EH (cell line): Measurements from ENCODE around the gene MRNIP.
"Not testable (repeated sequence)": the region's sequence is repeated elsewhere in the genome, so short reads cannot be mapped to it uniquely, and the experiment has no call there.

Source experiments
- DNase-seq: peaks from one replicate; pipeline ENCODE4 v3.0.0-alpha.2; 2015; ENCODE audit warnings: low read depth

The MRNIP gene

DNA sequence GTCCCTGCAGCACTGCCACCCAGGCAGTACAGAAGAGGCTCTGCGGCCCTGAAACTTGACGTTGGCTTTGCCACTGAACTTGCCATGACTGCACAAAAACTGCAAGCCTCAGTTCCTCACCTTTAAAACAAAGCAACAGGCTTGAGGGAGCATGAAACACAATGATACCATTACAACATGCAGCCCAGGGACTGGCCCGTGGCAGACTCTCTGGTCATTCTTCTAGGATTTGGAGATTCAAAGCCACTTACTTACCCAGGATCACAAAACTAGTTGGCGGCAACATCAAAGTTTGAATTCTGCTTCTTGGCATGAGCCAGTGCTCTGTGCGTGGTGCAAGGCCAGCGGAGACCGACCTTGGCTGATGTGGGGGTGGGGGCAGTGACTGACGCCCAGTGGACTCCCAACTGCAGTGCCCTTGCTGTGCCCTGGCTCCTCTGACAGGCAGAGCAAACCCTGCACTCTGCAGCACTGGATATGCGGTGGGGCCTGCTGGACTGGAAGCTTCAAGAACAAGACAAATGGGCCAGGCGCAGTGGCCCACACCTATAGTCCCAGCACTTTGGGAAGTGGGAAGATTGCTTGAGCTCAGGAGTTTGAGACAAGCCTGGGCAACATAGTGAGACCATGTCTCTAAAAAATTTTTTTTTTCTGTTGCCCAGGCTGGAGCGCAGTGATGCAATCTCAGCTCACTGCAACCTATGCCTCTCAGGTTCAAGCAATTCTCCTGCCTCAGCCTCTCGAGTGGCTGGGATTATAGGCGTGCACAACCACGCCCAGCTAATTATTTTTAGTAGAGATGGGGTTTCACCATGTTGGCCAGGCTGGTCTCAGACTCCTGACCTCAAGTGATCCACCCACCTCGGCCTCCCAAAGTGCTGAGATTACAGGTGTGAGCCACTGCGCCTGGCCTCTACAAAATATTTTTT, 19.0 kb downstream of the MRNIP start:
- DNase-seq, result no peak

DNA sequence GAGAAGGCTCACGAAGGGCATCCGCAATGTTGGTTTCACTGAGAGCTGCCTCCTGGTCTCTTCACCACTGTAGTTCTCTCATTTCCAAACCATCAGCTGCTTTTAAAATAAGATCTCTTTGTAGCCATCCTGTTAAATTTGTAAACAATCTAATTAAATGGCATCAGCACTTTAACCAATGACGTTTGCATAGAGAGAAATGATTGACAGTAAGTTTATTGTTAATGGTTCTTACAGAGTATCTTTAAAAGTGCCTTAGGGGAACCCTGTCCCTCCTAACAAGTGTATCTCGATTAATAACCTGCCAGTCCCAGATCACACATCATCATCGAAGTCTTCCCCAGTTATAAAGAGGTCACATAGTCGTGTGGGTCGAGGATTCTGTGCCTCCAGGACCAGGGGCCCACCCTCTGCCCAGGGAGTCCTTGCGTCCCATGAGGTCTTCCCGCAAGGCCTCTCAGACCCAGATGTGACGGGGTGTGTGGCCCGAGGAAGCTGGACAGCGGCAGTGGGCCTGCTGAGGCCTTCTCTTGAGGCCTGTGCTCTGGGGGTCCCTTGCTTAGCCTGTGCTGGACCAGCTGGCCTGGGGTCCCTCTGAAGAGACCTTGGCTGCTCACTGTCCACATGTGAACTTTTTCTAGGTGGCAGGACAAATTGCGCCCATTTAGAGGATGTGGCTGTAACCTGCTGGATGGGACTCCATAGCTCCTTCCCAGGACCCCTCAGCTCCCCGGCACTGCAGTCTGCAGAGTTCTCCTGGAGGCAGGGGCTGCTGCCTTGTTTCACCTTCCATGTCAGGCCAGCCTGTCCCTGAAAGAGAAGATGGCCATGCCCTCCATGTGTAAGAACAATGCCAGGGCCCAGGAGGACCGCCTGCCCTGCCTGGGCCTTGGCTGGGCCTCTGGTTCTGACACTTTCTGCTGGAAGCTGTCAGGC, 21.3 kb downstream of the MRNIP start:
- DNase-seq, result no peak

DNA sequence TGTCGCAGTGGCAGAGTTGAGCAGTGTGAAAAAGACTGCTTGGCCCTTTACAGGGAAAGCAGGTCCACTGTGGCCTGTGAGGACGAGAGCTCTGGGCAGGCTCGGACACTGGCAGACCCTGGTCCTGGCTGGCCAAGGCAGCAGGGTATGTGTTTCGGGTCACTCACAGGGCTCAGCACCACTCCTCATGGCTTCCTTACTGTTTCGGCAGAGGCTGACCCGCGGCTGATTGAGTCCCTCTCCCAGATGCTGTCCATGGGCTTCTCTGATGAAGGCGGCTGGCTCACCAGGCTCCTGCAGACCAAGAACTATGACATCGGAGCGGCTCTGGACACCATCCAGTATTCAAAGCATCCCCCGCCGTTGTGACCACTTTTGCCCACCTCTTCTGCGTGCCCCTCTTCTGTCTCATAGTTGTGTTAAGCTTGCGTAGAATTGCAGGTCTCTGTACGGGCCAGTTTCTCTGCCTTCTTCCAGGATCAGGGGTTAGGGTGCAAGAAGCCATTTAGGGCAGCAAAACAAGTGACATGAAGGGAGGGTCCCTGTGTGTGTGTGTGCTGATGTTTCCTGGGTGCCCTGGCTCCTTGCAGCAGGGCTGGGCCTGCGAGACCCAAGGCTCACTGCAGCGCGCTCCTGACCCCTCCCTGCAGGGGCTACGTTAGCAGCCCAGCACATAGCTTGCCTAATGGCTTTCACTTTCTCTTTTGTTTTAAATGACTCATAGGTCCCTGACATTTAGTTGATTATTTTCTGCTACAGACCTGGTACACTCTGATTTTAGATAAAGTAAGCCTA, 22.2 kb downstream of the MRNIP start:
- DNase-seq, result peak; percentile 43

DNA sequence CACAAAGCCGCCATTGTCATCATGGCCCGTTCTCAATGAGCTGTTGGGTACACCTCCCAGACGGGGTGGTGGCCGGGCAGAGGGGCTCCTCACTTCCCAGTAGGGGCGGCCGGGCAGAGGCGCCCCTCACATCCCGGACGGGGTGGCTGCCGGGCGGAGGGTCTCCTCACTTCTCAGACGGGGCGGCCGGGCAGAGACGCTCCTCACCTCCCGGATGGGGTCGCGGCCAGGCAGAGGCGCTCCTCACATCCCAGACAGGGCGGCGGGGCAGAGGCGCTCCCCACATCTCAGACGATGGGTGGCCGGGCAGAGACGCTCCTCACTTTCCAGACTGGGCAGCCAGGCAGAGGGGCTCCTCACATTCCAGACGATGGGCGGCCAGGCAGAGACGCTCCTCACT, 23.7 kb downstream of the MRNIP start:
- DNase-seq, result not testable (repeated sequence)

DNA sequence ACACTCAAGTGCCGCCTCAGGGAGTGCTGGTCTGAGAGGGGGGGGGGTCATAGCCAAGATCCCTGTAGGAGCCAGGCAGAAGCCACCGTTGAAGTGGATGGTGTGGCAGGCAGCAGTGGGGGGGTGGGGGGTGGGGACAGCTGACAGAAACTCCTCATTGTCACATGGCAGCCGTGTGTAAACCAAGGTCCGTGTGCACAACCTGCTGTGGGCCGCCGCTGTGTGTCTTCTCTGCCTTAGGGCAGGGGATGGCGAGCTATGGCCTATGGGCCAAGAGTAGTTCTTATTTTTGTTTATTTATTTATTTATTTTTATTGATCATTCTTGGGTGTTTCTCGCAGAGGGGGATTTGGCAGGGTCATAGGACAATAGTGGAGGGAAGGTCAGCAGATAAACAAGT, 24.5 kb downstream of the MRNIP start:
- no peak for DNase-seq

DNA sequence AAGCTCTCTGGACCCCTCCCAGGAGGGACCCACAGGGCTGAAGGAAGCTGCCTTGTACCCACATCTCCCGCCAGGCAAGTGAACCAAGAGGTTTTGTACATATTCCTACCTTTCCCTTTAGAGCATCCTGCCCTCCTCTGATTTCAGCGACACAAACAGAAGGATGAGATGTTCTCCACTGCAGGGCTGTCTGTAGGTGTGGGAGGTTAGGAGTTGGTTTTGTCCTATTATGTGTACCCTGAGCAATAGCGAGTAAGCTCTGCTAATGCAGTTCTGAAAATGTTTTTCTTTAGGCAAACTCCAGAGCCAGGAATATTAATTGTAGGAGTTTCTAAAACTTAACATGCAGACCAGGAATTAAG, 24.9 kb downstream of the MRNIP start:
- DNase-seq, result no peak

DNA sequence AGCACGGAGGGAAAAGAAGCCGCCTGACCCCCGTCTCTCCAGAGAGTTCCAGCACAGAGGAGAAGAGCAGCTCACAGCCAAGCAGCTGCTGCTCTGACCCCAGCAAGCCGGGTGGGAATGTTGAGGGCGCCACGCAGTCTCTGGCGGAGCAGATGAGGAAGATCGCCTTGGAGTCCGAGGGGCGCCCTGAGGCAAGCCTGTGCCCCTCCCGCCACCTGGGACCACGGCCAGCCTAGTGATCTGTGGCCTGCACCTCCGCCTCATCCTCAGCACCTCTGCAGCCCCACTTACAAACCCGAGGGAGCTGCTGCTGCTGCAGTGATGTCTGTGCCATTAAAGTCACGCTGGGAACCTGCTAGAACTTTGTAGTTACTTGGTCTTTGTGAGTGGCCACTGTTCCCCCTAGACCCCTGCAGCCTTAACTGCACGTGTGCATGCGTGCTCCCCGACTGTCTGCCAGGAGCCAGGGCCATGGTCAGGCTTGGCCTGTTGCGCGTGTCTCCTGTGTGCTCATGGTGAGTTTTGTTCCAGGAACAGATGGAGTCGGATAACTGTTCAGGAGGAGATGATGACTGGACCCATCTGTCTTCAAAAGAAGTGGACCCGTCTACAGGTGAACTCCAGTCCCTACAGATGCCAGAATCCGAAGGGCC, 25.4 kb downstream of the MRNIP start:
- no peak for DNase-seq

DNA sequence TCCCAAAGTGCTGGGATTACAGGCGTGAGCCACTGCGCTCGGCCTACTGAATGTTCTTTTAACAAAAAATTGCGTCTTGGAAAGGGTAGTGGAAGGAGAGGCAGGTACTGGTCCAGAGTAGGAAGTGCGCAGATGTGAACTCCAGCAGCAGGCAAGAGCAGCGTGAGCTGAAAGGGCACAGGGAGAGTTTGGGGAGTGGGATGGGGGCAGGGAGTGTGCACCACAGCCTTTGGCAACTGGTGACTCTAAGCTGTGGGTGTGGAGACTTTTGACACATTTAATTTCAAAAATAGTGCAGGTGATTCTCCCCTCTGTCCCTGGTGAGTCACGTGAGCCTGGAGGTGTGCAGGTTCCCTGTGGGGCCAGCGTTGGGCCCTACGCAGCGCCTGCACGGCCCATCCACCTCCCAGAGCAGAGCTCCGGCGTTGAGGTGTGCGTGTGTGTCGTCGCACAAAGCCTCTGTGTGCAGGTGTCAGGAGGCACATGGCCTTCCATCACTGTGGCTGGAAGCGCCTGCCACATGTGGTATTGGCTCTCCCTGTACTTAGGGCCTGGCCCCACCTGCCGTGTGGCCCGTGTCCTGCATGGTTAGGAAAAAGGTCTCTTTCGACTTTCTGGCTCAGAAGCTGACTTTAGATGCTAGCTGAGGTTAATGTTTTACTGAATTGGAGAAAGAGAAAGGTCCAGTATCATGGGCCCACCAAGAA, 26.4 kb downstream of the MRNIP start:
- DNase-seq, result no peak

DNA sequence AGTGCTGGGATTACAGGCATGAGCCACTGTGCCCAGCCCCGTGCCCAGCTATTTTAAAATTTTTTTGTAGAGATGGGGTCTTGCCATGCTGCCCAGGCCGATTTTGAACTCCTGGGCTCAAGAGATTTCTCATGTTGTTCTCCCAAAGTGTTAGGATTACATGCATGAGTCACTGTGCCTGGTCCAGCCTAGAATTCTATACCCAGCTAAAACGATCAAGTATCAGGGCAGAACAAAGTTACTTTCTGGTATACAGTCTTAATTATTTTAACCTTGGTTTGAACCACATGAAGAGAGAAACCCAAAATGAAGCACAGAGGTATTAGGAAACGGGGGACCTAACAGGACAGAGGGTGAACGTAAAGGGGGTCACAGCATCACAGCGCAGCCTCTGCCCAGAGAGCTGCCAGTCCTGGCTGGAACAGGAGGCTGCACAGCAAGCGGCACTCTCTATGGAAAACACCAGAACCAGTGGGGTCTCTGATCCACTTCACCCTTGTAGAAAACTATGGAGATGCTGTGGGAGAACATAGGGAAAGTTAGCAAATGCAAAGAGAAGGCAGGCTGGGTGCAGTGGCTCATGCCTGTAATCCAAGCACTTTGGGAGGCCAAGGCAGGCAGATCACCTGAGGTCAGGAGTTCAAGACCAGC, 27.7 kb downstream of the MRNIP start:
- no peak for DNase-seq

DNA sequence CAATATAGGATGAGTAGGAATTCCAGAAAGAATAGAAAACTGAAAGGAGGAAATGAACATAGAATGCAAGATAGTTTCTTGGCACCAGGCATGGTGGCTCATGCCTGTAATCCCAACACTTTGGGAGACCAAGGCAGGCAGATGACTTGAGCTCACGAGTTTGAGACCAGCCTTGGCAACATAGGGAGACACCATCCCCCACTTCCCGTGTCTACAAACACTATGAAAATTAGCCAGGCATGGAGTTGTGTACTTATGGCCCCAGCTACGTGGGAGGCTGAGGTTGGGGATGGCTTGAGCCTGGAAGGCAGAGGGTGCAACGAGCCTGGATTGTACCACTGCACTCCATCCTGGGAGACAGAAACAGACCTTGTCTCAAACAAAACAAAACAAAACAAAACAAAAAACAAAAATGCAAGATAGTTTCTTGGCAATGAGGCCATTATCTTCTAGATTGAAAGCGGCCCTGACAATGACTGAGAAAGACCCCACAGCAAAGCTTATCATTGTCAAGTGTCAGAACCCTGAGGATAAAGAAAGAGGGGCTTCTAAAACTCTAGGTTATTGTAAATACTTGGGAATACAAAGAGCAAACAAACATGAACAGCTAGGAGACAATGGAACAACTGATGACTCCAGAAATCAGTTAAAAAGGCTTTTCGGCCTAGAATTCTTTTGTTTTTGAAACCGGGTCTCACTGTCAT, 28.7 kb downstream of the MRNIP start:
- no peak for DNase-seq

DNA sequence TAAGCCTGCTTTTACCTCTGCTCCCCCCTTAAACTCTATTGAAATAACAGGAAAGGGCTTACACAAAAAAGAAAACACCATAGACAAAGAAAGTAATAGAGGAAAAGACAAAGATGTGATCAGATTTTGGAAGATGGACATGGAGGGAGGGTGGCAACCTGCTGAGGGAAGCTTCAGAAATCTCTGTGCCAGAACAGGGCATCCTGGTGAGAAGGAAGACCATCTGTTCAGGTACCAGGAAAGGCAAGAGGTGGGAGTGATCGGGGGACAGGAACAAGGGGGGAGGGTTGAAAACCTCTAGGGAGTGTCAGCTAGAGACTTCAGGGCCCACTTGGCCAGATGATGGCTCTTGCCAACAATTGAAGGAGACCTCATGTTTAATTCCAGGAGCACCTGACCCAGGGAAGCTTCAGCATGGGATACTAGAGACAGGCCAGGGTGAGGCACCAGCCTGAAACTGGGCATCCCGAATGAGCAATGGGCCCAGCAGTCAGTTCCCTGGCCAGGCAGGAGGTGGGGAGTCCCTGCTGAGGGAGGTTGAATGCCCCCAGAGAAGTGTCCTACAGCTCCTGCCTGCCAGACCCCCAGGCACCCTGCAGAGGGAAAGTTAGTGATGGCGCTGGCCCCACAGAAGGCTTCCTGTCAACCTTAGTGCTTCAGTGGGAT, 29.7 kb downstream of the MRNIP start:
- DNase-seq, result no peak

DNA sequence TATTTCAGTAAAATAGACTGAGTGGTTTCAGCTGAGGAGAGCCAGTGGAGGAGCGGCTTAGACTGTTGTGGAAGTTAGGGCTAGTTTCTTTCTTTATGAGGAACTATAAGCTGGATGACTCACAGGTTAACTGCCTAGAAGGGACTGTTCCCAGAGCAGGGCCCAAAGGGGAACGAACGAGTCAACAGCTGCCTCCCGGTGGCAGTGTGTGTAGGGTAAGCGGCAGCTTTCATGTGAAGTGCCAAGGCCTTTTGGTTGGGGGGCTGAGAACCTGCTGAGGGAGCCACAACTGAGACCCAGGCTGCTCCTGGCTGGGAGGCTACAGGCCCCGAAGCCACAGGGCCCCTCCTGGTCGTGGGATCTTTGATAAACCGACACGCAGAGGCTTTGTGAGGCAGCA, 30.9 kb downstream of the MRNIP start:
- peak; percentile 78 for DNase-seq

DNA sequence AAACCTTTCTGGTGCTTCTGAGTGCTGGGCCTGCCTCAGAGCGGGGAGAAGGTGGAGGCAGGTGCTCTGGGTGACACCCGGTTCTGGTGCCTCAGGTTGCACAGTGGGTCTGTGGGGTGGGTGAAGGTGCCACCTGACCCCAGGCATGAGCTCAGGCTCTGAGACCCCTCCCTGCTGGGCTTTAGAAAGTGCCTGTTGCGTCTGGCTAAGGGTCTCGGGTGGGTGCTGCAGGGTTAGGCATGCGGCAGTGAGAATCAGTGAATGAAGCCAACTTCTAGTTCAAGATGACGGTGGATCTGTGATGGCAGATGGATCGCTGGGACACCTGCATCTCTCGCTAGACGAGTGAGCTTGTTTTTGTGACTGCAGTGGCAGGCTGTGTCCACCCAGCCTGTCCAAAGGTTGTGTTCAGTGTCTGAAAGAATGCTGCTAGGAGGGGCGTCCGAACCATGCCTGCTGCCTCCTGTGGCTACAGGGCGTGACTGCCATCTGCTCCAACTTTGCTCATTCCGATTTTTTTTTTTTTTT, 32.9 kb downstream of the MRNIP start:
- peak; percentile 20 for DNase-seq

DNA sequence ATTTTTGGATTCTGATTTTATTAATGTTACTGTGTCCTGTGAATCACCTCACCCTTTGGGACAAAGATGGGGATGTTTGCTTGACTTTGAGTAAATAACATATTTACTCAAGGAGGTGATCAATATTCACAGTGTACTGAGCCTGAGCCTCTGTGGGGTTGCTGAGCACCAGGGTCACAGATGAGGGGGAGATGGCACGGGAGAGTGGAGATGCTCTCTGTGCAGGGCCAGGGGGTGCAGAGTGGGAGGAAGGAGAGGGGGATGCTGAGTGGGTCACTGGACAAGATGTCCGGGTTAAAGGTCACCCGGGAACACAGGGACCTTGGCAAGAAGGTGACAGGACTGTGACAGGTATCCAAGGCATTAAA, 33.9 kb downstream of the MRNIP start:
- no peak for DNase-seq

DNA sequence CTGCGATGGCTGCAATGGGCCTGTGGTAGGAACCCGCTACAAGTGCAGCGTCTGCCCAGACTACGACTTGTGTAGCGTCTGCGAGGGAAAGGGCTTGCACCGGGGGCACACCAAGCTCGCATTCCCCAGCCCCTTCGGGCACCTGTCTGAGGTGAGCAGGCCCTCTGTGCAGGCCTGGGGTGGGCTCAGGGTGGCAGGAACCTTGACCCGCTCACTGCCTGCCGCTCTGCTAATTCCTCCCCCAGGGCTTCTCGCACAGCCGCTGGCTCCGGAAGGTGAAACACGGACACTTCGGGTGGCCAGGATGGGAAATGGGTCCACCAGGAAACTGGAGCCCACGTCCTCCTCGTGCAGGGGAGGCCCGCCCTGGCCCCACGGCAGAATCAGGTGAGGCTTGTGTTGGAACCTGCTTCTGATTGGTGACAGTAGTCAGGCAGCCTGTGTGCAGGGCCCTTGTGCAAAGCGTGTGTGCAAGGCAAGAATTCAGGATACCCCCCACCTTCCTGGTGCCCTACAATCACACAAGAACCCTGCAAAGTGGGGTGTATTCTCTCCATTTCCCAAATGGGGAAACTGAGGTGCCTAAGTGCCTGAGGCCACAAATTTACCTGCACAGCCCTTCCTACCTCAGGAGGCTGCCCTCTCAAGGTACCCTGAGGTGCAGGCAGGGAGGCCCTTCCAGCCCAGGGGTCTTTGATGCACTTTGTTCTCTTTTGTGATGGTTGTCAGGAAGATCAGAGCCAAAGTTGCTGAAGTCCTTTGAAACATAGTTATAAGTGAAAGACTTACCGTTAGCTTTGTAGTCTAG, 34.5 kb downstream of the MRNIP start:
- no peak for DNase-seq

DNA sequence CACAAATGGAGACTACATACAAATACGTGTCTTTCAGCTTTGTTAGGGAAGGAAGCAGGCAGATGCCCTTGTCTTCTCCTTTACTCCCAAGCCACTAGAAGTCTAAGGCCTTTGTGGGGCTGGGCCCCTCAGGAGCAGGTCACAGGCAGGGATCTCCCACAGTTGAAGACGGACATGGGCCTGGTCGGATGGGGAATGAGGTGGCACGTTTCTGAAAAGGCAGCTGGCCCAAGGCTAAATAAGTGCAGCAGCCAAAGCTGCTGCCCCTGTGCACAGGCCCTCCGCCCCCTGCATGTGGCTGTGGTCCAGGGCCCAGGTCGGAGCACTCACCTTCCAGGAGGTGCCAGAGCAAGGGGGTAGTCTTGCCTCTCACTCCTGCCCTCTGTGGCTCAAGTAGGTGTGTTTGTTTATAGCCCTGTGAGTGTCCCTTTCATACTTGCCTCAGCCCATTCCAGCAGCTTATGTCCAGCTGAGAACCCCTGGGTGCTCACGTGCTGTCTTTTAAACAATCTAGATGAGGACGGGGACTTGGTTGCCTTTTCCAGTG, 36.1 kb downstream of the MRNIP start:
- no peak for DNase-seq

DNA sequence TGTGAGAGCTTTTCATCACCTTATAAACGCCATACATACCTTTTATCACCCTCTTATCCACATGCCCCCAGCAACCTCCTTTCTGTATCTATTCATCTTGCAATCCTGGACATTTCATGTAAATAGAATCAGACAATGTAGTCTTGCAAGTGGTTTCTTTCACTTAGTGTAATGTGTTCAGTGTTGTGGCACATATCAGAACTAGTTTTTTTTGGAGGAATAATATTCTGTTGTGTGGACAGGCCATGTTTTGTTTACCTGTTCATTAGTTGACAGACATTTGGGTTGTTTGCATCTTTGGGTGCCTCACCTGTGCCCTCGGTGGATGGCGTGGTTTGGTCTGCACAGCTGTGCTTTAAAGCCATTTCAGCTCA, 36.6 kb downstream of the MRNIP start:
- no peak for DNase-seq
